ENCODE data around the gene HTR3D. TPM values are rescaled to one million over a fixed set of nuclear protein-coding genes. Genes with fewer than 3 reads are reported as not detected.
"Not testable (repeated sequence)": the region's sequence is repeated elsewhere in the genome, so short reads cannot be mapped to it uniquely, and the experiment has no call there.

HTR3D gene
- total and polyA plus RNA-seq, 10 of the 15 experiments (the other 5 are each of a cell fraction or from before 2014, with no cell fraction given), result not detected

GRCh38 chr3:184030536-184030935 is 1.0 kb upstream of the HTR3D start (continued):
- no peak for TF ChIP-seq TAF1 (IDR thresholded peaks at IDR 0.05; ENCODE audit: borderline replicate concordance, low read depth, low read length)
- no peak for TF ChIP-seq SRF (IDR thresholded peaks at IDR 0.05; ENCODE audit: low read depth in 2 of 2, low read length in 2 of 2)
- TF ChIP-seq RELA (IDR thresholded peaks at IDR 0.05; ENCODE audit: borderline replicate concordance, partially characterized antibody), result no peak
- no peak for TF ChIP-seq CEBPB (IDR thresholded peaks at IDR 0.05; ENCODE audit: borderline replicate concordance in 1 of 2, low read depth in 2 of 2, low read length in 2 of 2)
- TF ChIP-seq BMI1 (IDR thresholded peaks at IDR 0.05; ENCODE audit: borderline replicate concordance), result no peak
- TF ChIP-seq TCF7 (IDR thresholded peaks at IDR 0.05; ENCODE audit: borderline replicate concordance), result no peak
- TF ChIP-seq RB1 (IDR thresholded peaks at IDR 0.05; ENCODE audit: borderline replicate concordance), result no peak
- TF ChIP-seq YY1 (IDR thresholded peaks at IDR 0.05; ENCODE audit: low read depth, low read length), result no peak
- TF ChIP-seq CBX3 (IDR thresholded peaks at IDR 0.05; ENCODE audit: borderline replicate concordance, low read depth), result no peak

GRCh38 chr3:184037816-184038215 is 6.3 kb downstream of the HTR3D start:
- intact Hi-C loops (cut with micrococcal nuclease; ENCODE audit: unreplicated experiment), result no loop called here
- Histone ChIP-seq H3K36me3 (ENCODE audit: control insufficient read depth in 2 of 2, insufficient read depth in 2 of 2, low read length in 1 of 2) (no peaks in the 10 kb centered on the region), H3K79me2 (ENCODE audit: control insufficient read depth, insufficient read depth, low read length) (no peaks in the 10 kb centered on the region), H3K9me3 (replicated peaks; ENCODE audit: control insufficient read depth, insufficient read depth, low read length) (no peaks in the 10 kb centered on the region), H4K20me1 (ENCODE audit: control insufficient read depth, insufficient read depth) (no peaks in the 10 kb centered on the region), H3K4me2 (ENCODE audit: control insufficient read depth, insufficient read depth) (no peak overlapping the region), H3K27me3 (replicated peaks in 1 of 2; ENCODE audit: control insufficient read depth in 2 of 2, insufficient read depth in 2 of 2, low read length in 1 of 2) (peaks cover 0 to 5% of the 10 kb centered on the region in 2 experiments; a peak in 1 of 4 replicates), H3K4me1 (ENCODE audit: control insufficient read depth, insufficient read depth, low read length) (no peaks in the 10 kb centered on the region), H3K9ac (ENCODE audit: control insufficient read depth, insufficient read depth, low read length) (no peak overlapping the region), H2AFZ (ENCODE audit: control insufficient read depth, low read depth, low read length) (no peak overlapping the region), H3K4me3 (no peak overlapping the region), H3K27ac (ENCODE audit: control insufficient read depth, insufficient read depth) (no peak overlapping the region)
- ChIA-PET SMC1A (ENCODE audit: uncharacterized antibody, unreplicated experiment) (no interaction called here), RAD21 (ENCODE audit: unreplicated experiment) (no interaction called here), CTCF (no interaction called here), POLR2A (no interaction called here)
- no TSS peak for BruUV-seq (replicated peaks)
- DNase-seq (ENCODE audit: low read depth, low spot score) (no peak), FAIRE-seq (no peak), ATAC-seq (no peak)
- 26% methylated on average over 7 of the region's 7 CpGs for WGBS (ENCODE audit: insufficient coverage, insufficient replicate concordance, low lambda C conversion rate, missing lambda C conversion rate)
- in situ Hi-C loops (cut with MboI), result no loop called here
- no peak for TF ChIP-seq ESRRA (IDR thresholded peaks at IDR 0.05; ENCODE audit: low read length)
- no peak for TF ChIP-seq EP300 (IDR thresholded peaks at IDR 0.05; ENCODE audit: borderline replicate concordance in 1 of 2, control insufficient read depth in 1 of 2, low read depth in 2 of 2, low read length in 2 of 2)
- TF ChIP-seq CHD4 (IDR thresholded peaks at IDR 0.05), result no peak
- TF ChIP-seq ZNF217 (IDR thresholded peaks at IDR 0.05), result no peak
- TF ChIP-seq, protein P1, sequence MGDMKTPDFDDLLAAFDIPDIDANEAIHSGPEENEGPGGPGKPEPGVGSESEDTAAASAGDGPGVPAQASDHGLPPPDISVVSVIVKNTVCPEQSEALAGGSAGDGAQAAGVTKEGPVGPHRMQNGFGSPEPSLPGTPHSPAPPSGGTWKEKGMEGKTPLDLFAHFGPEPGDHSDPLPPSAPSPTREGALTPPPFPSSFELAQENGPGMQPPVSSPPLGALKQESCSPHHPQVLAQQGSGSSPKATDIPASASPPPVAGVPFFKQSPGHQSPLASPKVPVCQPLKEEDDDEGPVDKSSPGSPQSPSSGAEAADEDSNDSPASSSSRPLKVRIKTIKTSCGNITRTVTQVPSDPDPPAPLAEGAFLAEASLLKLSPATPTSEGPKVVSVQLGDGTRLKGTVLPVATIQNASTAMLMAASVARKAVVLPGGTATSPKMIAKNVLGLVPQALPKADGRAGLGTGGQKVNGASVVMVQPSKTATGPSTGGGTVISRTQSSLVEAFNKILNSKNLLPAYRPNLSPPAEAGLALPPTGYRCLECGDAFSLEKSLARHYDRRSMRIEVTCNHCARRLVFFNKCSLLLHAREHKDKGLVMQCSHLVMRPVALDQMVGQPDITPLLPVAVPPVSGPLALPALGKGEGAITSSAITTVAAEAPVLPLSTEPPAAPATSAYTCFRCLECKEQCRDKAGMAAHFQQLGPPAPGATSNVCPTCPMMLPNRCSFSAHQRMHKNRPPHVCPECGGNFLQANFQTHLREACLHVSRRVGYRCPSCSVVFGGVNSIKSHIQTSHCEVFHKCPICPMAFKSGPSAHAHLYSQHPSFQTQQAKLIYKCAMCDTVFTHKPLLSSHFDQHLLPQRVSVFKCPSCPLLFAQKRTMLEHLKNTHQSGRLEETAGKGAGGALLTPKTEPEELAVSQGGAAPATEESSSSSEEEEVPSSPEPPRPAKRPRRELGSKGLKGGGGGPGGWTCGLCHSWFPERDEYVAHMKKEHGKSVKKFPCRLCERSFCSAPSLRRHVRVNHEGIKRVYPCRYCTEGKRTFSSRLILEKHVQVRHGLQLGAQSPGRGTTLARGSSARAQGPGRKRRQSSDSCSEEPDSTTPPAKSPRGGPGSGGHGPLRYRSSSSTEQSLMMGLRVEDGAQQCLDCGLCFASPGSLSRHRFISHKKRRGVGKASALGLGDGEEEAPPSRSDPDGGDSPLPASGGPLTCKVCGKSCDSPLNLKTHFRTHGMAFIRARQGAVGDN (IDR thresholded peaks at IDR 0.05), result no peak

DNA sequence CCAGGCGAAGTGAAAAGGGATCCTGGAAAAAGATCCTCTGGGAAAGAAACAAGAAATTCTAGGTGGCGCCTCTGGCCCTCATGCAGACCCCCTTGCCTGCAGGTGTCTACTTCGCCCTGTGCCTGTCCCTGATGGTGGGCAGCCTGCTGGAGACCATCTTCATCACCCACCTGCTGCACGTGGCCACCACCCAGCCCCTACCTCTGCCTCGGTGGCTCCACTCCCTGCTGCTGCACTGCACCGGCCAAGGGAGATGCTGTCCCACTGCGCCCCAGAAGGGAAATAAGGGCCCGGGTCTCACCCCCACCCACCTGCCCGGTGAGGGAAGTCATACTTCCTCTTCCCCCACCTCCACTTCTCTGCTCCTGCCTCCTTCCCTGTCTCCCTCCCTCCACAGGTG is 6.8 kb downstream of the HTR3D start:
- H3K4me3 ChIP-seq; FAIRE-seq; RAD21 ChIA-PET (ENCODE audit: unreplicated experiment); SMC1A ChIA-PET (ENCODE audit: uncharacterized antibody, unreplicated experiment); ATAC-seq; H3K79me2 ChIP-seq (ENCODE audit: control insufficient read depth, insufficient read depth, low read length); BruUV-seq (replicated peaks); in situ Hi-C loops (cut with MboI); H3K27ac ChIP-seq (ENCODE audit: control insufficient read depth, insufficient read depth); H3K27me3 ChIP-seq (replicated peaks in 1 of 2; ENCODE audit: control insufficient read depth in 2 of 2, insufficient read depth in 2 of 2, low read length in 1 of 2); H3K4me1 ChIP-seq (ENCODE audit: control insufficient read depth, insufficient read depth, low read length); H3K9ac ChIP-seq (ENCODE audit: control insufficient read depth, insufficient read depth, low read length); H4K20me1 ChIP-seq (ENCODE audit: control insufficient read depth, insufficient read depth); H3K9me3 ChIP-seq (replicated peaks; ENCODE audit: control insufficient read depth, insufficient read depth, low read length); CTCF ChIA-PET; H2AFZ ChIP-seq (ENCODE audit: control insufficient read depth, low read depth, low read length); intact Hi-C loops (cut with micrococcal nuclease; ENCODE audit: unreplicated experiment); H3K36me3 ChIP-seq (ENCODE audit: control insufficient read depth in 2 of 2, insufficient read depth in 2 of 2, low read length in 1 of 2); DNase-seq (ENCODE audit: low read depth, low spot score); POLR2A ChIA-PET; H3K4me2 ChIP-seq (ENCODE audit: control insufficient read depth, insufficient read depth): not testable (repeated sequence)
- WGBS (ENCODE audit: insufficient coverage, insufficient replicate concordance, low lambda C conversion rate, missing lambda C conversion rate), result 31% methylated on average over 8 of the region's 9 CpGs
